Type B pancreatic cell (in vitro differentiated cells): ENCODE results near the gene S1PR5. TPM values are rescaled to one million over a fixed set of nuclear protein-coding genes. Genes with fewer than 3 reads are reported as not detected.

Source experiments
- DNase-seq: peaks from one replicate; pipeline ENCODE4 v3.0.0; 2021; ENCODE audit warnings: mixed read lengths; ENCODE audit not compliant: unreplicated experiment; ENCODE audit errors: extremely low spot score
- H3K27ac Mint-ChIP-seq: 2 replicates; pipeline ENCODE4 v1.8.0; 2021; ENCODE audit warnings: mild to moderate bottlenecking, mixed read lengths
- H3K27me3 Mint-ChIP-seq: 2 replicates; pipeline ENCODE4 v1.8.0; 2021; ENCODE audit warnings: mixed read lengths
- H3K36me3 Mint-ChIP-seq: 2 replicates; pipeline ENCODE4 v1.8.0; 2021; ENCODE audit warnings: mixed read lengths
- H3K4me1 Mint-ChIP-seq: one replicate; pipeline ENCODE4 v1.8.0; 2021; ENCODE audit warnings: mixed read lengths; ENCODE audit not compliant: unreplicated experiment
- H3K4me3 Mint-ChIP-seq: 2 replicates; pipeline ENCODE4 v1.8.0; 2021; ENCODE audit warnings: mild to moderate bottlenecking, mixed read lengths
- H3K9me3 Mint-ChIP-seq: 2 replicates; pipeline ENCODE4 v1.8.0; 2021; ENCODE audit warnings: mixed read lengths
- CTCF ChIP-seq: fragments of 200-600 bp; sonication (generic); conservative IDR thresholded peaks from 2 replicates; pipeline ENCODE4 v1.5.0; 2021; ENCODE audit warnings: antibody characterized with exemption, mild to moderate bottlenecking
- total RNA-seq: library from RNA; stranded (reverse); gene quantifications from 2 replicates; pipeline ENCODE4 v1.2.1, GENCODE V29; 2021; ENCODE audit warnings: low replicate concordance

S1PR5 gene
- total RNA-seq, 1 donor from 2014 or later = 1.1 TPM

GRCh38 chr19:10500247-10500592 lies 17.0 kb downstream of the S1PR5 start:
- no peaks in the 10 kb centered on the region for H3K9me3 Mint-ChIP-seq
- peaks cover 4% of the 10 kb centered on the region for H3K36me3 Mint-ChIP-seq
- no peaks in the 10 kb centered on the region for H3K27me3 Mint-ChIP-seq
- TF ChIP-seq CTCF = no peak
- H3K4me3 Mint-ChIP-seq = peak overlapping the region; percentile 78
- peaks cover 12% of the 10 kb centered on the region for H3K4me1 Mint-ChIP-seq
- H3K27ac Mint-ChIP-seq = peak overlapping the region; percentile 39
- DNase-seq = no peak

GRCh38 chr19:10499550-10500246 lies 17.5 kb downstream of the S1PR5 start:
- no peaks in the 10 kb centered on the region for H3K9me3 Mint-ChIP-seq
- peaks cover 4% of the 10 kb centered on the region for H3K36me3 Mint-ChIP-seq
- no peak for TF ChIP-seq CTCF
- no peak for DNase-seq
- peak overlapping the region; percentile 74 for H3K27ac Mint-ChIP-seq
- H3K4me3 Mint-ChIP-seq = peak overlapping the region; percentile 78
- H3K4me1 Mint-ChIP-seq = peaks cover 12% of the 10 kb centered on the region
- H3K27me3 Mint-ChIP-seq = no peaks in the 10 kb centered on the region

- TF ChIP-seq CTCF = no peak
- peaks cover 12% of the 10 kb centered on the region for H3K4me1 Mint-ChIP-seq
- no peak for DNase-seq
- H3K27ac Mint-ChIP-seq = no peak overlapping the region
- peaks cover 4% of the 10 kb centered on the region for H3K36me3 Mint-ChIP-seq
- H3K27me3 Mint-ChIP-seq = no peaks in the 10 kb centered on the region
- H3K4me3 Mint-ChIP-seq = no peak overlapping the region
- no peaks in the 10 kb centered on the region for H3K9me3 Mint-ChIP-seq
Observed at GRCh38 chr19:10497371-10497770, 19.9 kb downstream of the S1PR5 start.

GRCh38 chr19:10491472-10492047 lies 25.7 kb downstream of the S1PR5 start:
- Mint-ChIP-seq H3K27me3 (no peaks in the 10 kb centered on the region), H3K9me3 (no peaks in the 10 kb centered on the region), H3K4me3 (no peak overlapping the region), H3K36me3 (peaks cover 5% of the 10 kb centered on the region), H3K27ac (no peak overlapping the region), H3K4me1 (no peaks in the 10 kb centered on the region)
- no peak for DNase-seq
- TF ChIP-seq CTCF = no peak

GRCh38 chr19:10486551-10486950 lies 30.7 kb downstream of the S1PR5 start:
- Mint-ChIP-seq H3K36me3 (peaks cover 9% of the 10 kb centered on the region), H3K4me3 (no peak overlapping the region), H3K27ac (no peak overlapping the region), H3K4me1 (no peaks in the 10 kb centered on the region), H3K27me3 (no peaks in the 10 kb centered on the region), H3K9me3 (no peaks in the 10 kb centered on the region)
- DNase-seq = no peak
- TF ChIP-seq CTCF = no peak
